SW 1271 (cell line): Measurements from ENCODE around the gene PLCG2.

ENCODE experiments used
- DNase-seq, 2 experiments: peaks; one replicate each; lab custom pipeline; 2025; lab: John Stamatoyannopoulos, UW

Gene PLCG2

GRCh38 chr16:81816351-81816750 is 37.3 kb downstream of the PLCG2 start:
- no peak for DNase-seq

- DNase-seq: no peak
Measured at GRCh38 chr16:81816793-81817210, 37.7 kb downstream of the PLCG2 start.

GRCh38 chr16:81817296-81817695 is 38.2 kb downstream of the PLCG2 start:
- no peak for DNase-seq

DNA sequence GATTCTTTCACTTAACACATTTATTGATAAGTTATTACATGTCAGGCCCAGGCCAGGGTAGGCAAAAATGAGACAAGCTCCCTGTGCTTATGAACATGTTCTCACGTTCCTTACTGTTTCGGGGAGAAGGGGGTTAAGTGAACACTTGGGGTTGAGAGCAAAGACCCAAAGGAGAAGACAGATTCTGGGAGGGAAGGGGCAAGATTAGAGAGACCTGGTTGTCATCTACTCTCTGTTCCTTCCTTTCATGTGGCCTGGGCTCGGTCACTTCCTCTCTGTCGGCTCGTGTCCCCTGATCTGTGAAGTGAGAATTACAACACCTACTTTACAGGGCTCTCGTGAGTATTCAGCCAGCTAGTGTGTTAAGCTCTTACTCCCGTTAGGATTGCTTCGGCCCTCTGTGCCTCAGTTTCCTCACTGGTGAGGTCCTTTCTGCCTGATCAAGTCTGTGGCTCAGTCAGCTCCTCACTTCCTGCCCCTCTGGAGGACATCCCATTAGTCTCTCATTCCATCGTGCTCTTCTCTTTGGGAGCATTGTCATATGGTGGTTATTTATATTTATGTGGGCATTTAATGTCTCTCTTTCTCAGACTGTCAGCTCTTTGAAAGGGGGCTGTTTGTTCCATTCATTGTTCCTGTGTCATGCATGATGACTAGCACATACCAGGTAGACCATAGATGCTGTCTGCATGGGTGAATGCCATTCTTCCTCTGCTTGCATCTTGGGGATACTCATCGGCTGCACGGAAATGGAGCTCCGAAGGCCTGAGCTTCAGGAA is 38.9 kb downstream of the PLCG2 start:
- no peak for DNase-seq

DNA sequence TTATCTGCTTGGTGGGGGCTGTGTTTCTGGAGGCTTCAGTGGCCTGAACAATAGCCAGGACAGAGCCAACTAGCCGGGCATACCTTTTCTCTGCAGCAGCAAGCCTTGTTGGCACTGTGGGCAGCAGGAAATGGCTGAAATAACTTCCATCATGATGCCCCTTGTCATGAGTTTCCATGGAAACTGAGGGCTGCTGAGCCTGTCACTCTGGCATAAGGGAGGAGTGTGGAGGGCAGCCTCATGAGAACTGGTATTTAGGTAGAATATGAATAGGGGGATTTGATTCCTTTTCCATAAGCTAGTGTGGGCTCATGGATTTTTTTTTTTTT is 39.4 kb downstream of the PLCG2 start:
- DNase-seq: no peak

DNA sequence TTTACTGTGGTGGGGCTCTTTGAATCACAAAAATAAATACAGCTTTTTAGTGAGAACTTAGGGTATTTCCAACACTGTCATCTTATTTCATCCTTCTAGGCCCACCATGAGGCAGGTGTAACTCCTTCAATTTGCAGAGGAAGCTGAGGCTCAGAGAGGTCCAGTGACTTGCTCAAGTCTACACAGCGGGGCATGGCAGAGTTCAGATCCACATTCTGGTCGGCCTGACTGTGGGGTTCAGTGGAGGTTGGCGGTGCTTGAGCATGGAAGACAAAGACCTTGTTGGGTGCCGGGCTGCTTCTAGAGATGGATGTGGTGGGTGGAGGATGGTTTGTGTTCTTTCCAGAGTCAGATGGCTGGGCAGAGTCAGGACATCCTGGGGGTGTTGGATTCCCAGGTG is 39.8 kb downstream of the PLCG2 start:
- DNase-seq: no peak

- DNase-seq: no peak
Measured at GRCh38 chr16:81821436-81822128, 42.5 kb downstream of the PLCG2 start.

DNA sequence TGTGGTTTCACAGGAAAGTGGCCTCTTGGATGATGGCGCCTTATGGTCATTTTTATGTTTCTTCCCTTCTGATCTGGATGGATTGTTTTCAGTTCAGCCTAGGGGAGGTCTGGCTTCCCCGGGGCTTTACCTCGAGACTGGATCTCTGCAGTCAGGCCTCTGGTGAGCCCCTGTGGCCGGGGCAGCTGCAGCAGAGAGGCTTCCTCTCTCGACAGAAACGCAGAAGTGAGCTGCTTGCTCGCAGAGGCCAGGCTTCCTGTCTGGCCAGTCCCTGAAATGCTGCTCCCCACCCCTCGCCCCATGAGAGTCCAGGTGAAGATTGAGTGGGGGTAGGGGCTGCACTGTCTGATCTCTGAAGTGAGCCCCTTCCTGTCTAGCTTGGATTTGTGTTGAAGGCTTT is 44.0 kb downstream of the PLCG2 start:
- no peak for DNase-seq

- DNase-seq: no peak
Measured at GRCh38 chr16:81823734-81824133, 44.6 kb downstream of the PLCG2 start.

- no peak for DNase-seq
Measured at GRCh38 chr16:81826523-81826922, 47.4 kb downstream of the PLCG2 start.

DNA sequence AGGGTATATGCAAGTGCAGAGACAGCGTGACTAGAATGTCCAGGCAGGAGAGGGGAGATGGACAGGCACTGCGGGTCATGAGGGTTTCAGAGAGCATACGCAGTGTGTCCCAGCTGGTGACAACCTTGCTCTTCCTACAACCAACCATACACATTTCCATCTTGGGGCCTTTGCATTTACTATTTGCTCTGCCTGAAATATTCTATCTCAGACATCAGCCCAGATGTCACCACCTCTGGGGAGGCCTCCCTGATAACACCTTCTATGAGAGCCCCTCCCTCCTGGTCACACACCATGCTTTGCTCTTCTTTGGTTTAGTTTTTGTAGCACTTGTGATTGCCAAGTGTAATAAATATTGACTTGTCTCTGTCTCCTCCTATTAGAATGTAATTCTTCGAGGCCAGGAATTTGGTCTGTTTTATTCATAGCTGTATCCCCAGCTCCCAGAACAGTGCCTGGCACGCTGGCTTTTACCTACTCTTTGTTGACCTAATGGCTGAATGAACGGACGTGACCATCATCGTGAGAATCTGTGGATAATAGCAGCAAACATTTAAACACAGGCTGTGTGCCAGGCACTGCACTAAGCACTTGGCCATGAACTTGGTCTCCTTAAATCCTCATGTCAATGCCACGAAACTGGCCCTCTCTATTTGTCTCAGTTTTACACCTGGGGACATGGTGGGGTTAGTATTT is 51.9 kb downstream of the PLCG2 start:
- DNase-seq: no peak

GRCh38 chr16:81831722-81832126 is 52.6 kb downstream of the PLCG2 start:
- DNase-seq: no peak

GRCh38 chr16:81832801-81833547 is 53.9 kb downstream of the PLCG2 start:
- no peak for DNase-seq

GRCh38 chr16:81833751-81834150 is 54.7 kb downstream of the PLCG2 start:
- no peak for DNase-seq

DNA sequence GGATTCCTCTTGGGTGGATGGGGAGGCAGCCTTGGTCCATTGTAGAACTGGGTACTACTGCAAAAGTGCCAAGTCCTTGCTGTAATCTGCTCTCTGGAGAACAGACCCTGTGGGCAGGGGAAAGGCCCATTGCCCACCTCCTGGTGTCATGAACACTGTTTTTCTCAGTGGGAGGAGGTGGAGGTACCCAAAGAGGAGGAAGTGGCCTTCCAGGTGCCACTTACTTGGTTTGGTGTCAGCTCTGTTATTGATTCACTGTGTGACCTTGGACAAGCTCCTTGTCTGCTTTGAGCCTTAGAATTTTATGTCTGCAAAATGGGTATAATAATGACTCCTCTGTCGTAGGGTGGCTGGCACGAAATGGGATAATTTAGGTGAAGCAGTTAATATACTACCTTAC is 55.8 kb downstream of the PLCG2 start:
- no peak for DNase-seq

DNA sequence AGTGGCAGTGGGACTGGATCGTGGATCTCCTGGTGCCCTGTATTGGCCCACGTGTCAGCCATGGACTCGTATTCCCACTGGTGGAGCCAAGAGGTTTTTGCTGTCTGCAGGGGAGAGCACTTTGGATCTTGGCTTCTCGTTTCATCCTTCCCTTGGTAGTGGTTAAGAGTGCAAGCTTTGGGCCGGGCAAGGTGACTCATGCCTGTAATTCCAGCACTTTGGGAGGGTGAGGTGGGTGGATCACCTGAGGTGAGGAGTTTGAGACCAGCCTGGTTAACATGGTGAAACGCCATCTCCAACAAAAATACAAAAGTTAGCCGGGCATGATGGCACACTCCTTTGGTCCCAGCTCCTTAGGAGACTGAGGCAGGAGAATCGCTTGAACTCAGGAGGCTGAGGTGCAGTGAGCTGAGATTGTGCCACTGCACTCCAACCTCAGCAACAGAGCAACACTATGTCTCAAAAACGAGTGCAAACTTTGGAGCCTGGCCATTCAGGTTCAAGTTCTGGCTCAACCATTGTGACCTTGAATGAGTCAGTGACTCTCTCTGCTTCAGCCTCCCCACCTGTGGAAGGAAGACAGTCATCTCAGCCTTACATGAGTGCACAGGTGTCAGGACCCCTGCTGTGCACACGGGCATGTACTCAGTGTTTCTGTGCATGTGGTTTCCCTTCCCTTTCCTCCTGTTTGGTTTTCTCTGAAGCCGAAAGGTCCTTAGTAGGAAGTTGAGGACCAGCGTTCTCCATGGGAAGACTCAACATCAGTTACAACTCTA is 57.4 kb downstream of the PLCG2 start:
- no peak for DNase-seq

GRCh38 chr16:81837312-81837751 is 58.2 kb downstream of the PLCG2 start:
- DNase-seq: no peak

DNA sequence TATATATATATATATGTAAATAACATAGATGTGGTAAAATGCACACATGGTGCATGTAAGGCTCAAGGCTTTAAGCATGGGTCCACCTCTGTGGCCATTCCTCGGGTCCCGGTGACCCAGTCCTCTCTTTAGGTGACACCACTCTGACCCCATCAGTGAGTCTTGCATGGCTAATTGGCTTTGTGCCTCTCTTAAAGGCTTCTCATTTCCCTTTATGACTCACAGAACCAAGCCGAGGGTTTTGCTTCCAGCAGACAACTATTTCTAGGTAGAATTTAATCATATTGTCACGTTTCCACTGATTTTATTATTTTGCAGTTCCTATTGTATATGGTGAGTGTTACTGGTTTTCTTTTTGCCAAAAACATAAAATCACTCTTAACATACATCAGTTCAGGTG is 59.7 kb downstream of the PLCG2 start:
- DNase-seq: no peak

GRCh38 chr16:81841722-81842121 is 62.6 kb downstream of the PLCG2 start:
- no peak for DNase-seq

GRCh38 chr16:81842564-81843242 is 63.6 kb downstream of the PLCG2 start:
- DNase-seq: no peak

- DNase-seq: no peak
Measured at GRCh38 chr16:81843243-81843582, 64.1 kb downstream of the PLCG2 start.
